Lower lobe of right lung (tissue), 2 donors: ENCODE results near the gene FBXL16. TPM values are rescaled to one million over a fixed set of nuclear protein-coding genes. Genes with fewer than 3 reads are reported as not detected.

Experiments used
- ATAC-seq, 2 donors: fragments of 200-7000 bp; cut with Tn5 transposase; one replicate each; pipeline ENCODE4 v1.9.1; 2020 to 2022; ENCODE audit warnings: mild to moderate bottlenecking in 2 of 2, moderate library complexity in 2 of 2
- DNase-seq: peaks from one replicate; pipeline ENCODE4 v3.0.0-alpha.2; 2020
- H3K27ac ChIP-seq: fragments of 200-600 bp; one replicate; pipeline ENCODE4 v1.8.0; 2022
- H3K27me3 ChIP-seq: fragments of 200-600 bp; one replicate; pipeline ENCODE4 v1.8.0; 2022; ENCODE audit warnings: low read depth
- H3K36me3 ChIP-seq: fragments of 200-600 bp; one replicate; pipeline ENCODE4 v1.8.0; 2022; ENCODE audit warnings: mild to moderate bottlenecking
- H3K4me1 ChIP-seq: fragments of 200-600 bp; one replicate; pipeline ENCODE4 v1.8.0; 2022
- H3K4me3 ChIP-seq: fragments of 200-600 bp; one replicate; pipeline ENCODE4 v1.8.0; 2022; ENCODE audit warnings: mild to moderate bottlenecking
- H3K9me3 ChIP-seq: fragments of 200-600 bp; one replicate; pipeline ENCODE4 v1.8.0; 2022
- intact Hi-C: fragments of 100-400 bp; cut with DNase I; formaldehyde crosslinking; loops from one replicate; pipeline ENCODE4 v1.11.0; 2022
- total RNA-seq: library from RNA; stranded (reverse); fragmentation: NEBNext Ultra II Directional; extraction: Animal tissue kit (Norgen Biotek cat#: 25700); gene quantifications from one replicate; pipeline ENCODE4 v1.2.1, GENCODE V29; 2021
- TF ChIP-seq, protein P1 (sequence below): fragments of 200-600 bp; IDR thresholded peaks from one replicate; pipeline ENCODE4 v1.8.0; 2022; ENCODE audit warnings: antibody characterized with exemption, mild to moderate bottlenecking
- donor health status: DM: no; HTN: yes; CAD: no; lungs with severe emphysema.

FBXL16 gene
- total RNA-seq, 1 donor from 2014 or later = 11.0 TPM

- Histone ChIP-seq H3K4me3 (no peak overlapping the region), H3K36me3 (peaks cover 24% of the 10 kb centered on the region), H3K27me3 (no peaks in the 10 kb centered on the region), H3K27ac (no peak overlapping the region), H3K9me3 (no peaks in the 10 kb centered on the region), H3K4me1 (peaks cover 20% of the 10 kb centered on the region)
- DNase-seq (no peak), ATAC-seq (no peak)
- TF ChIP-seq, protein P1, sequence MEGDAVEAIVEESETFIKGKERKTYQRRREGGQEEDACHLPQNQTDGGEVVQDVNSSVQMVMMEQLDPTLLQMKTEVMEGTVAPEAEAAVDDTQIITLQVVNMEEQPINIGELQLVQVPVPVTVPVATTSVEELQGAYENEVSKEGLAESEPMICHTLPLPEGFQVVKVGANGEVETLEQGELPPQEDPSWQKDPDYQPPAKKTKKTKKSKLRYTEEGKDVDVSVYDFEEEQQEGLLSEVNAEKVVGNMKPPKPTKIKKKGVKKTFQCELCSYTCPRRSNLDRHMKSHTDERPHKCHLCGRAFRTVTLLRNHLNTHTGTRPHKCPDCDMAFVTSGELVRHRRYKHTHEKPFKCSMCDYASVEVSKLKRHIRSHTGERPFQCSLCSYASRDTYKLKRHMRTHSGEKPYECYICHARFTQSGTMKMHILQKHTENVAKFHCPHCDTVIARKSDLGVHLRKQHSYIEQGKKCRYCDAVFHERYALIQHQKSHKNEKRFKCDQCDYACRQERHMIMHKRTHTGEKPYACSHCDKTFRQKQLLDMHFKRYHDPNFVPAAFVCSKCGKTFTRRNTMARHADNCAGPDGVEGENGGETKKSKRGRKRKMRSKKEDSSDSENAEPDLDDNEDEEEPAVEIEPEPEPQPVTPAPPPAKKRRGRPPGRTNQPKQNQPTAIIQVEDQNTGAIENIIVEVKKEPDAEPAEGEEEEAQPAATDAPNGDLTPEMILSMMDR = no peak
- intact Hi-C loops = no loop called here
These were observed 39.0 kb downstream of the FBXL16 start for GRCh38 chr16:666572-666971.

- ATAC-seq (no peak), DNase-seq (no peak)
- Histone ChIP-seq H3K4me3 (no peak overlapping the region), H3K9me3 (no peaks in the 10 kb centered on the region), H3K36me3 (peaks cover 11% of the 10 kb centered on the region), H3K4me1 (peaks cover 22% of the 10 kb centered on the region), H3K27ac (no peak overlapping the region), H3K27me3 (no peaks in the 10 kb centered on the region)
- intact Hi-C loops = no loop called here
- TF ChIP-seq, protein P1 = no peak
These were observed 43.0 kb downstream of the FBXL16 start for GRCh38 chr16:662597-662996.

DNA sequence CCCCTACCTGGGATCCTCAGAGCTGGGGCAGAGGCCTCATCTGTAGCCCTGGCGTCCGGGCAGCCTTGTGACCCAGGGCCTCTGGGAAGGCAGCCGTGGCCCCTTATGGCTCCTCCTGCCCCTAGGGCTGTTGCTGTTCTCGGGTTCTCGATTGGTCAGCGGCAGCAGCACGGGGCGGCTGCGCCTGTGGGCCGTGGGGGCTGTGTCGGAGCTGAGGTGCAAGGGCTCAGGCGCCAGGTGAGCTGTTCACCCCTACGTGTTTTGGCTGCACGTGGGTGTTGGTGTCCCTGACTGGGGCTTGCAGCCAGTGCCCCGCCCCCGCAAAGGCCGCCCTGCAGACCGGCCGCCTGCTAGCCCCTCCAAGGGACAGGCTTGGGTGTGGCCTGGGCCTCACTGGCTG is 43.5 kb downstream of the FBXL16 start:
- no peaks in the 10 kb centered on the region for H3K9me3 ChIP-seq
- intact Hi-C loops = no loop called here
- H3K4me1 ChIP-seq = peaks cover 16% of the 10 kb centered on the region
- no peak overlapping the region for H3K27ac ChIP-seq
- DNase-seq (no peak), ATAC-seq (no peak)
- TF ChIP-seq, protein P1 = no peak
- no peak overlapping the region for H3K4me3 ChIP-seq
- H3K27me3 ChIP-seq = no peaks in the 10 kb centered on the region
- H3K36me3 ChIP-seq = peaks cover 11% of the 10 kb centered on the region

DNA sequence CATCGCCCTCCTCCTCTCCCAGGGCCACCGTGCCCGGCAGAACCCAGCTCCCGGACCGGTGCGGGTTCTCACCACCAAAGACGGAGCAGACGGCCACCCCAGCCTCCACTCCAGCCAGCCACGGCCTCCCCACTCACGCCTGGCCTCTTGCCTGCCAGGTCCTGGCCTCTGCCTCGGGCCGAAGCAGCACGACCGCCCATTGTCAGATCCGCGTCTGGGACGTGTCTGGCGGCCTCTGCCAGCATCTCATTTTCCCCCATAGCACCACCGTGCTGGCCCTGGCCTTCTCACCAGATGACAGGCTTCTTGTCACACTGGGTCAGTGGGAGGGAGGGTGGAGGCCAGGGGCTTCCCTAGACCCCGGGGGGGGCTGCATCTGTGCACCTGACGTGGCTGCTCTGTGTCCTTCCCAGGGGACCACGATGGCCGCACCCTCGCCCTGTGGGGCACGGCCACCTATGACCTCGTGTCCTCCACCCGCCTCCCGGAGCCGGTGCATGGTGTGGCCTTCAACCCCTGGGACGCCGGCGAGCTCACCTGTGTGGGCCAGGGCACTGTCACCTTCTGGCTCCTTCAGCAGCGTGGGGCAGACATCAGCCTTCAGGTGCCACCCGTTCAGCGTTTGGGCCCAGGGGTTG is 44.3 kb downstream of the FBXL16 start:
- TF ChIP-seq, protein P1 = no peak
- peak overlapping the region; percentile 5 for H3K4me3 ChIP-seq
- H3K9me3 ChIP-seq = no peaks in the 10 kb centered on the region
- no peaks in the 10 kb centered on the region for H3K27me3 ChIP-seq
- ATAC-seq (no peak), DNase-seq (no peak)
- H3K27ac ChIP-seq = peak overlapping the region; percentile 64
- H3K36me3 ChIP-seq = peaks cover 11% of the 10 kb centered on the region
- H3K4me1 ChIP-seq = peaks cover 16% of the 10 kb centered on the region
- intact Hi-C loops = no loop called here

GRCh38 chr16:660459-661183 is 45.0 kb downstream of the FBXL16 start:
- TF ChIP-seq, protein P1 = peak; percentile 66
- H3K4me3 ChIP-seq = peak overlapping the region; percentile 43
- no peaks in the 10 kb centered on the region for H3K27me3 ChIP-seq
- peak overlapping the region; percentile 74 for H3K27ac ChIP-seq
- intact Hi-C loops = no loop called here
- peaks cover 14% of the 10 kb centered on the region for H3K36me3 ChIP-seq
- ATAC-seq (peak; percentile 92), DNase-seq (peak; percentile 97)
- H3K4me1 ChIP-seq = peaks cover 16% of the 10 kb centered on the region
- H3K9me3 ChIP-seq = no peaks in the 10 kb centered on the region
